ENCODE results near the gene CHRNA4.

DNA sequence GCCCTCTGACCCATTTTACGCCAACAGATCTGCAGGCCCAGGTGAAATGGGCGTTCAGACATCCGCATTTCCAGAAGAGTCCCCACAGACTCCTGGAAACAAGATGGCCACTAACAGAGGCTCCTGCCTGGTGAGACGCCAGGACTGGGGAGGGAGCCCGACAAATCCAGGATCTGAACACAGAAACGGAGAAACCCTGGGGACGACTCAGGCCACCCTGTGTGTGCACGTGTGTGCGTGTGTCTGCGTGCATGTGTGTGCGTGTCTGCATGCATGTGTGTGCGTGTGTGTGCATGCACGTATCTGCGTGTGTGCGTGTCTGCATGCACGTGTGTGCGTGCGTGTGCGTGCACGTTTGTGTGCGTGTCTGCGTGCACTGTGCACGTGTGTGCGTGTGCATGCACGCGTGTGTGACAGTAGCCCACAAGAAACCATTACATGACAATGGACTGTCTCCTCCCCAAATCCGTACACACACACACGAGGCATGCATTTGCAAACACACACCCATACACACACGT is 24.9 kb downstream of the CHRNA4 start:
- no peak for TF ChIP-seq SIN3A (IDR thresholded peaks at IDR 0.05; ENCODE audit: borderline replicate concordance, insufficient read depth, low read length)
- TF ChIP-seq, protein P1, sequence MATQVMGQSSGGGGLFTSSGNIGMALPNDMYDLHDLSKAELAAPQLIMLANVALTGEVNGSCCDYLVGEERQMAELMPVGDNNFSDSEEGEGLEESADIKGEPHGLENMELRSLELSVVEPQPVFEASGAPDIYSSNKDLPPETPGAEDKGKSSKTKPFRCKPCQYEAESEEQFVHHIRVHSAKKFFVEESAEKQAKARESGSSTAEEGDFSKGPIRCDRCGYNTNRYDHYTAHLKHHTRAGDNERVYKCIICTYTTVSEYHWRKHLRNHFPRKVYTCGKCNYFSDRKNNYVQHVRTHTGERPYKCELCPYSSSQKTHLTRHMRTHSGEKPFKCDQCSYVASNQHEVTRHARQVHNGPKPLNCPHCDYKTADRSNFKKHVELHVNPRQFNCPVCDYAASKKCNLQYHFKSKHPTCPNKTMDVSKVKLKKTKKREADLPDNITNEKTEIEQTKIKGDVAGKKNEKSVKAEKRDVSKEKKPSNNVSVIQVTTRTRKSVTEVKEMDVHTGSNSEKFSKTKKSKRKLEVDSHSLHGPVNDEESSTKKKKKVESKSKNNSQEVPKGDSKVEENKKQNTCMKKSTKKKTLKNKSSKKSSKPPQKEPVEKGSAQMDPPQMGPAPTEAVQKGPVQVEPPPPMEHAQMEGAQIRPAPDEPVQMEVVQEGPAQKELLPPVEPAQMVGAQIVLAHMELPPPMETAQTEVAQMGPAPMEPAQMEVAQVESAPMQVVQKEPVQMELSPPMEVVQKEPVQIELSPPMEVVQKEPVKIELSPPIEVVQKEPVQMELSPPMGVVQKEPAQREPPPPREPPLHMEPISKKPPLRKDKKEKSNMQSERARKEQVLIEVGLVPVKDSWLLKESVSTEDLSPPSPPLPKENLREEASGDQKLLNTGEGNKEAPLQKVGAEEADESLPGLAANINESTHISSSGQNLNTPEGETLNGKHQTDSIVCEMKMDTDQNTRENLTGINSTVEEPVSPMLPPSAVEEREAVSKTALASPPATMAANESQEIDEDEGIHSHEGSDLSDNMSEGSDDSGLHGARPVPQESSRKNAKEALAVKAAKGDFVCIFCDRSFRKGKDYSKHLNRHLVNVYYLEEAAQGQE (IDR thresholded peaks at IDR 0.05; ENCODE audit: insufficient read depth in 1 of 2, low read depth in 2 of 2, low read length in 2 of 2) = no peak

All from PFSK-1 (cell line).